H1 (cell line): ENCODE results near the gene BAIAP2. TPM values are rescaled to one million over a fixed set of nuclear protein-coding genes. Genes with fewer than 3 reads are reported as not detected.

ENCODE experiments used
- BCL11A ChIP-seq, 2 experiments: IDR thresholded peaks; one replicate each; pipeline ENCODE4 v1.6.1; 2011; ENCODE audit warnings: low read depth in 2 of 2, low read length in 2 of 2, mild to moderate bottlenecking in 2 of 2
- CTCF ChIP-seq, 3 experiments: IDR thresholded peaks; 1 replicate in 2 of 3; 2 replicates in 1 of 3; pipeline versions ENCODE4 v1.5.1 to v1.6.1; 2011; ENCODE audit warnings: low read length in 3 of 3, mild to moderate bottlenecking in 3 of 3, inconsistent platforms in 2 of 3, low read depth in 1 of 3, moderate library complexity in 1 of 3; ENCODE audit not compliant: insufficient read depth in 1 of 3; ENCODE audit errors: control extremely low read depth in 1 of 3
- EGR1 ChIP-seq: IDR thresholded peaks from 2 replicates; pipeline ENCODE4 v1.6.1; 2011; ENCODE audit warnings: low read depth, low read length, borderline replicate concordance
- NANOG ChIP-seq: IDR thresholded peaks from 2 replicates; pipeline ENCODE4 v1.6.1; 2011; ENCODE audit warnings: low read length, low read depth, mild to moderate bottlenecking, inconsistent platforms; ENCODE audit not compliant: insufficient read depth, poor library complexity, severe bottlenecking
- PHF8 ChIP-seq: fragments of 200-600 bp; sonication (generic); conservative IDR thresholded peaks from 2 replicates; pipeline ENCODE4 v1.7.1; 2012; ENCODE audit warnings: low read depth, mild to moderate bottlenecking, inconsistent platforms, low read length, moderate library complexity
- polyA plus RNA-seq, 7 experiments: library from polyadenylated mRNA; depleted of rRNA in 3 of 7; stranded (reverse) in 5 of 7; unstranded in 2 of 7; fragments of >200 nt in 5 of 7; fragments of 200-250 nt in 2 of 7; gene quantifications; 1 replicate in 5 of 7; 2 replicates in 1 of 7; 4 replicates in 1 of 7; pipeline versions ENCODE4 v1.2.1 to v1.2.3, GENCODE V29; 2011 to 2013; ENCODE audit warnings: missing spikeins in 2 of 7, mixed read lengths in 2 of 7
- total RNA-seq: library from RNA; stranded (reverse); fragmentation: NEBNext Ultra II Directional; extraction: Animal tissue kit (Norgen Biotek cat#: 25700); gene quantifications from 2 replicates; pipeline ENCODE4 v1.2.1, GENCODE V29; 2021

BAIAP2 gene
- total and polyA plus RNA-seq, 2 of the 8 experiments (the other 6 are each of a cell fraction or from before 2014, with no cell fraction given), result 10.0 to 22.8 TPM

- TF ChIP-seq CTCF (IDR thresholded peaks at IDR 0.05; ENCODE audit: control extremely low read depth in 1 of 3, insufficient read depth in 1 of 3, low read depth in 1 of 3, low read length in 3 of 3) (no peak), PHF8 (no peak), NANOG (no peak), BCL11A (IDR thresholded peaks at IDR 0.05; ENCODE audit: low read depth in 2 of 2, low read length in 2 of 2) (no peak), EGR1 (no peak)
Observed at GRCh38 chr17:81085420-81085911, 50.5 kb downstream of the BAIAP2 start (continued).
